A549 (cell line): ENCODE data around the gene AP2B1. TPM values are rescaled to one million over a fixed set of nuclear protein-coding genes. Genes with fewer than 3 reads are reported as not detected.
A peak's percentile ranks its signal among the peaks of the same experiment; 100 is the strongest.

Experiments used
- ATAC-seq, 2 experiments: fragments of 200-7000 bp in 1 of 2; fragments of >200 bp in 1 of 2; cut with Nextera tagmentation in 1 of 2; cut with Tn5 transposase in 1 of 2; 3 replicates each; pipeline versions ENCODE4 v1.8.0 to v1.9.1; 2018 to 2020; ENCODE audit warnings: mild to moderate bottlenecking in 1 of 2, moderate library complexity in 1 of 2
- CTCF ChIA-PET: fragments of 300-600 bp; sonication (Branson Sonifier 250); formaldehyde crosslinking; extraction: SDS; loops from one replicate; lab custom pipeline; 2021; ENCODE audit warnings: antibody characterized with exemption, inconsistent platforms; lab: Yijun Ruan, JAX
- POLR2A ChIA-PET: fragments of 350-600 bp; formaldehyde crosslinking; extraction: SDS; loops from one replicate; lab custom pipeline; 2021; ENCODE audit warnings: antibody characterized with exemption, inconsistent platforms; lab: Yijun Ruan, JAX
- DNase-seq, 2 experiments: peaks; one replicate each; pipeline versions ENCODE4 v3.0.0 to v3.0.0-alpha.2; 2011 to 2016; ENCODE audit warnings: low read depth in 1 of 2, low spot score in 1 of 2
- FAIRE-seq: peaks from 2 replicates; lab custom pipeline; 2011; peaks lifted over from hg19 to GRCh38; lab: Jason Lieb, UNC
- H3K27ac ChIP-seq, 2 experiments: fragments of >200 bp; sonication (Bioruptor Twin); formaldehyde crosslinking; 3 replicates each; pipeline ENCODE4 v1.5.1; 2016 to 2017
- H3K4me1 ChIP-seq: fragments of >200 bp; sonication (Bioruptor Twin); formaldehyde crosslinking; 3 replicates; pipeline ENCODE4 v1.6.1; 2016
- H3K4me2 ChIP-seq: fragments of >200 bp; sonication (Bioruptor Twin); formaldehyde crosslinking; 3 replicates; pipeline ENCODE4 v1.6.1; 2016
- H3K4me3 ChIP-seq: fragments of >200 bp; sonication (Bioruptor Twin); formaldehyde crosslinking; 3 replicates; pipeline ENCODE4 v1.5.1; 2016
- H3K9me3 ChIP-seq: fragments of >200 bp; sonication (Bioruptor Twin); formaldehyde crosslinking; 3 replicates; pipeline ENCODE4 v1.6.1; 2016
- BHLHE40 ChIP-seq: IDR thresholded peaks from 2 replicates; pipeline ENCODE4 v1.6.1; 2012; ENCODE audit warnings: low read depth, low read length, inconsistent platforms
- CEBPB ChIP-seq, 2 experiments: fragments of >200 bp in 1 of 2; sonication (Bioruptor Twin) in 1 of 2; formaldehyde crosslinking in 1 of 2; IDR thresholded peaks; 2 replicates each; pipeline ENCODE4 v1.6.1; 2012 to 2016
- EHMT2 ChIP-seq: fragments of 200-600 bp; sonication (generic); IDR thresholded peaks from 2 replicates; pipeline ENCODE4 v1.6.1; 2016; ENCODE audit warnings: antibody characterized with exemption, low read depth, mild to moderate bottlenecking, moderate library complexity
- EP300 ChIP-seq, 2 experiments: fragments of >200 bp; sonication (Bioruptor Twin); formaldehyde crosslinking; IDR thresholded peaks; 2 replicates in 1 of 2; 3 replicates in 1 of 2; pipeline ENCODE4 v1.6.1; 2016 to 2017
- ESRRA ChIP-seq: fragments of 150-350 bp; IDR thresholded peaks from 2 replicates; pipeline ENCODE4 v1.6.1; 2014; ENCODE audit warnings: mild to moderate bottlenecking, low read length, borderline replicate concordance
- HOXB13 ChIP-seq: fragments of 250-450 bp; sonication (Bioruptor Pico); IDR thresholded peaks from 2 replicates; pipeline ENCODE4 v1.5.0; 2020; ENCODE audit warnings: low read depth, mild to moderate bottlenecking, moderate library complexity
- HOXB5 ChIP-seq: fragments of 250-450 bp; sonication (Bioruptor Pico); IDR thresholded peaks from 2 replicates; pipeline ENCODE4 v1.5.0; 2020; ENCODE audit warnings: mild to moderate bottlenecking, moderate library complexity
- KDM1A ChIP-seq: fragments of 200-600 bp; sonication (generic); IDR thresholded peaks from 2 replicates; pipeline ENCODE4 v1.6.1; 2016; ENCODE audit warnings: low read depth, mild to moderate bottlenecking
- MAX ChIP-seq: IDR thresholded peaks from 2 replicates; pipeline ENCODE4 v1.6.1; 2012
- MYC ChIP-seq: IDR thresholded peaks from 2 replicates; pipeline ENCODE4 v1.6.1; 2012; ENCODE audit warnings: mild to moderate bottlenecking, inconsistent platforms, low read length, improper control_type of control experiment, borderline replicate concordance
- NFE2L2 ChIP-seq: fragments of 150-350 bp; conservative IDR thresholded peaks from 2 replicates; pipeline ENCODE4 v1.6.1; 2014; ENCODE audit warnings: low read length
- RAD21 ChIP-seq, 2 experiments: fragments of >200 bp in 1 of 2; sonication (Bioruptor Twin) in 1 of 2; formaldehyde crosslinking in 1 of 2; IDR thresholded peaks in 1 of 2; conservative IDR thresholded peaks in 1 of 2; 2 replicates in 1 of 2; 3 replicates in 1 of 2; pipeline ENCODE4 v1.6.1; 2012 to 2018; ENCODE audit warnings: inconsistent platforms in 1 of 2
- RARB ChIP-seq: fragments of 250-450 bp; sonication (Bioruptor Pico); IDR thresholded peaks from 2 replicates; pipeline ENCODE4 v1.8.0; 2021; ENCODE audit warnings: mild to moderate bottlenecking, moderate library complexity
- REST ChIP-seq: fragments of 200-600 bp; sonication (generic); IDR thresholded peaks from 2 replicates; pipeline ENCODE4 v1.6.1; 2016; ENCODE audit warnings: antibody characterized with exemption, mild to moderate bottlenecking, moderate library complexity
- SMC3 ChIP-seq: fragments of >200 bp; sonication (Bioruptor Twin); formaldehyde crosslinking; IDR thresholded peaks from 3 replicates; pipeline ENCODE4 v1.6.1; 2018; ENCODE audit warnings: inconsistent platforms
- ZNF302 ChIP-seq: fragments of 250-450 bp; sonication (Bioruptor Pico); IDR thresholded peaks from 2 replicates; pipeline ENCODE4 v1.9.0; 2021; ENCODE audit warnings: inconsistent platforms, mild to moderate bottlenecking, moderate library complexity
- WGBS: methylation state at CpG from one replicate; pipeline ENCODE4 v1.1.6; 2017; ENCODE audit errors: missing lambda C conversion rate; 5-methylcytosine and 5-hydroxymethylcytosine counted together
- polyA plus RNA-seq, 4 experiments: library from polyadenylated mRNA; depleted of rRNA in 3 of 4; stranded (reverse); fragments of >200 nt; fragmentation: RNase III in 1 of 4; extraction: RNeasy Plus Mini Kit Qiagen cat#74134 plus additional on column Dnase treatment in 1 of 4; gene quantifications; 2 replicates in 3 of 4; 3 replicates in 1 of 4; pipeline ENCODE4 v1.2.3, GENCODE V29; 2011 to 2017
- TF ChIP-seq, protein P1 (sequence below): fragments of >200 bp; sonication (Bioruptor Twin); formaldehyde crosslinking; IDR thresholded peaks from 3 replicates; pipeline ENCODE4 v1.5.1; 2016

The AP2B1 gene
- polyA plus RNA-seq, 2 of the 4 experiments (the other 2 are of a cell fraction): 110 to 278 TPM

- H3K4me2 ChIP-seq: no peak overlapping the region
- FAIRE-seq: no peak
Measured at GRCh38 chr17:35747540-35748017, 160.5 kb downstream of the AP2B1 start.

GRCh38 chr17:35748341-35748841 lies 161.3 kb downstream of the AP2B1 start:
- POLR2A ChIA-PET: interaction anchor here (1.5 to 1.7 kb wide), 2 partner anchors 60 to 135 kb away, joined by 3 to 6 read pairs; partner anchors contain the start of gene TAF15
- TF ChIP-seq HOXB13 (CRISPR knock-in tag): no peak
- TF ChIP-seq, all 56 proteins: peak for 0
- CTCF ChIA-PET: interaction anchor here (0.8 to 43.9 kb wide), 45 partner anchors 20 to 1330 kb away, joined by 3 to 2039 read pairs (median 9); partner anchors contain the start of genes C17orf50, MMP28, RASL10B and SLFN12L
- Histone ChIP-seq H3K9me3 (no peaks in the 10 kb centered on the region), H3K4me1 (peaks cover 12% of the 10 kb centered on the region; the same call in 2 of the 3 replicates), H3K27ac (no peak overlapping the region), H3K4me2 (no peak overlapping the region), H3K4me3 (no peak overlapping the region)
- no peak for FAIRE-seq
- DNase-seq: no peak
- 38% methylated on average over 4 of the region's 4 CpGs for WGBS
- peak in 1 of 2 experiments; percentile 30; a peak in 3 of 6 replicates for ATAC-seq

More at GRCh38 chr17:35747540-35748017, 160.5 kb downstream of the AP2B1 start:
- WGBS: 29% methylated on average over 11 of the region's 12 CpGs
- Histone ChIP-seq H3K27ac (no peak overlapping the region), H3K4me3 (no peak overlapping the region), H3K9me3 (no peaks in the 10 kb centered on the region), H3K4me1 (peaks cover 12% of the 10 kb centered on the region; the same call in 2 of the 3 replicates)
- ATAC-seq (peak; percentile 71 to 91), DNase-seq (peak; percentile 86 to 95)
- POLR2A ChIA-PET: interaction anchor here (0.5 to 1.5 kb wide), 4 partner anchors 61 to 169 kb away, joined by 4 to 15 read pairs (median 5); partner anchors contain the start of genes PEX12 and TAF15
- CTCF ChIA-PET: interaction anchor here (0.6 to 43.9 kb wide), 93 partner anchors 19 to 1333 kb away, joined by 3 to 2039 read pairs (median 5); partner anchors contain the start of genes C17orf50, MMP28, PEX12 and RASL10B
- TF ChIP-seq MAX (no peak), NFE2L2 (no peak), RAD21 (conservative IDR thresholded peaks at IDR 0.05 in 1 of 2, IDR thresholded peaks at IDR 0.05 in 1 of 2) (peak; percentile 97 to 99), RARB (CRISPR knock-in tag) (no peak), REST (no peak), BHLHE40 (no peak), HOXB5 (CRISPR knock-in tag) (no peak), MYC (no peak), SMC3 (peak; percentile 84), ZNF302 (CRISPR knock-in tag) (no peak), EHMT2 (no peak)
- TF ChIP-seq, protein P1, sequence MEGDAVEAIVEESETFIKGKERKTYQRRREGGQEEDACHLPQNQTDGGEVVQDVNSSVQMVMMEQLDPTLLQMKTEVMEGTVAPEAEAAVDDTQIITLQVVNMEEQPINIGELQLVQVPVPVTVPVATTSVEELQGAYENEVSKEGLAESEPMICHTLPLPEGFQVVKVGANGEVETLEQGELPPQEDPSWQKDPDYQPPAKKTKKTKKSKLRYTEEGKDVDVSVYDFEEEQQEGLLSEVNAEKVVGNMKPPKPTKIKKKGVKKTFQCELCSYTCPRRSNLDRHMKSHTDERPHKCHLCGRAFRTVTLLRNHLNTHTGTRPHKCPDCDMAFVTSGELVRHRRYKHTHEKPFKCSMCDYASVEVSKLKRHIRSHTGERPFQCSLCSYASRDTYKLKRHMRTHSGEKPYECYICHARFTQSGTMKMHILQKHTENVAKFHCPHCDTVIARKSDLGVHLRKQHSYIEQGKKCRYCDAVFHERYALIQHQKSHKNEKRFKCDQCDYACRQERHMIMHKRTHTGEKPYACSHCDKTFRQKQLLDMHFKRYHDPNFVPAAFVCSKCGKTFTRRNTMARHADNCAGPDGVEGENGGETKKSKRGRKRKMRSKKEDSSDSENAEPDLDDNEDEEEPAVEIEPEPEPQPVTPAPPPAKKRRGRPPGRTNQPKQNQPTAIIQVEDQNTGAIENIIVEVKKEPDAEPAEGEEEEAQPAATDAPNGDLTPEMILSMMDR: peak; percentile 96

DNA sequence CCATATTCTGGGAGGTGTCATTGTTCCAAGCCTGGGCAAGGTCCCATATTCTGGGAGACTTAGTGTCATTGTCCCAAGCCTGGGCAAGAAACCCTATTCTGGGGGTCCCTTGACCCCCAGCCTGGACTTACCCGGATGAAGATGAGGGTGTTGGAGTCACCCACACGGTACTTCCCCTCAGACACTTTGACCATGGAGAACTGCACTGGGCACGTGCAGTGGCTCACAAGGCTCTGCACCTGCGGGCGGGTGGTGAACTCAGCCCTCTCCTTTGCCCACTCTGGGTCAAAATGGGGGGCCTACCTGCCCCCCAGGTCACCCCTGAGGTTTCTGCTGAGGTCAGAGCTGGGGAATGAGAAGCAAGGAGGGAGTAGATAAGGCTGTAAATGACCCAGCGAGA lies 161.9 kb downstream of the AP2B1 start:
- no peak for DNase-seq
- ATAC-seq: no peak
- WGBS: 83% methylated on average over 6 of the region's 6 CpGs
- CTCF ChIA-PET: interaction anchor here (1.2 to 43.9 kb wide), 20 partner anchors 20 to 629 kb away, joined by 3 to 2039 read pairs (median 14); partner anchors contain the start of genes C17orf50, MMP28, RASL10B and TAF15
- H3K4me2 ChIP-seq: no peak overlapping the region
- no peak overlapping the region for H3K4me3 ChIP-seq
- no peak overlapping the region for H3K27ac ChIP-seq
- POLR2A ChIA-PET: interaction anchor here (1.7 kb wide), 1 partner anchor 136 kb away, joined by 3 read pairs; no protein-coding TSS in a partner anchor
- peaks cover 12% of the 10 kb centered on the region; the same call in 2 of the 3 replicates for H3K4me1 ChIP-seq
- TF ChIP-seq EP300 (IDR thresholded peaks at IDR 0.05) (no peak), KDM1A (no peak), ESRRA (no peak), CEBPB (IDR thresholded peaks at IDR 0.05) (no peak)
- no peak for FAIRE-seq
- no peaks in the 10 kb centered on the region for H3K9me3 ChIP-seq
